GM21825 (cell line): ENCODE results near the gene MOB3B.

Experiments
- ATAC-seq: cut with Tn5 transposase; IDR thresholded peaks from one replicate; pipeline ENCODE4 v1.9.1; 2021; ENCODE audit warnings: mild to moderate bottlenecking, moderate library complexity; ENCODE audit not compliant: unreplicated experiment

Gene MOB3B

DNA sequence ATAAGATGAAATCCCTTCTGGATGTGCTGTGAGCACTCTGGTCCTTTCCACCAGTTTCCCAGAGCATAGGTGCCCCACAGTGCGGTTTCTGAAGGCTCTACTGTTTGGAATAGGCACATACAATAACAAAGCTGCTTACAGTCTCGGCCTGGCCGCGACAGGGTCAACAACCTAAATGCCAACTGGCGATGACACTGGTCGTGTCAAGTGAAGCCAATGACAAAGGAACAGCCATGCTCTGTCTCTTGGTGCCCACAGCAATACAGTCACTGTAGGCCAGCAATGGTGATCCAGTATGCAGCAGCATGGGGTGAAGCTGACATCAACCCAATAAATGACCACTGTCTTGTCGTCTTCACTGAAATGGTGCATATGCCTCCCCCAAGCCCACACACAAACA lies 184.8 kb downstream of the MOB3B start:
- ATAC-seq = no peak

DNA sequence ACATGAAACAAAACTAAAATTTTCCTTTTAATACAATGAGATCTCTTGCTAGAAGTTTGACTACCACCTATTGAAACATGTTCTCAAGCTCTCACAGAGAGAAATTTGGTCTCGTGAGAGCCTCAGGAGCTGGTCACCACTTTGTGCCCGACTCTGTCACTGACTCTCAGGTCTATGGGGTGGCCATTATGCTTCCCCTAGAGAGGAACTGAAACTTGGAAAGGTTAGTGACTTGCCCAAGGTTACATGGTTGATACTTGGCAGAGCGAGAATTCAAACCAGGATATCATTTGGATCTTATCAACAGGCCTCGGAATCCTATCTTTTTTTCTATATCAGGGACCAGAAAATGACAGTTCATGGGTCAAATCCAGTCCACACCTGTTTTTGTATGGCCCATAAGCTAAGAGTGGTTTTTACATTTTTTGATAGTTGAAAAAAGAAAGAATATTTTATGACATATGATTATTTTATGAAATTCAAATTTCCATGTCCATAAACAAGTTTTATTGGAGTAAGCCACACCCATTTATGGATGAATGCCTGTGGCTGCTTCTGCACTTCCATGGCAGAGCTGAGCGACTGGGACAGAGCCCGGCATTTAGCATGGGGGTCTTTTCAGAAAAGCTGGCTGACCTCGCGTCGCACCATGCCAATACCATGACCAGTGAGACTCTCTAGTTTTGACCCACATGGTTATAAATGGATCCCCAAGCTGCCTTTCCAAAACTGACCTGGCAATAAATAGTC lies 187.9 kb downstream of the MOB3B start:
- ATAC-seq = no peak

DNA sequence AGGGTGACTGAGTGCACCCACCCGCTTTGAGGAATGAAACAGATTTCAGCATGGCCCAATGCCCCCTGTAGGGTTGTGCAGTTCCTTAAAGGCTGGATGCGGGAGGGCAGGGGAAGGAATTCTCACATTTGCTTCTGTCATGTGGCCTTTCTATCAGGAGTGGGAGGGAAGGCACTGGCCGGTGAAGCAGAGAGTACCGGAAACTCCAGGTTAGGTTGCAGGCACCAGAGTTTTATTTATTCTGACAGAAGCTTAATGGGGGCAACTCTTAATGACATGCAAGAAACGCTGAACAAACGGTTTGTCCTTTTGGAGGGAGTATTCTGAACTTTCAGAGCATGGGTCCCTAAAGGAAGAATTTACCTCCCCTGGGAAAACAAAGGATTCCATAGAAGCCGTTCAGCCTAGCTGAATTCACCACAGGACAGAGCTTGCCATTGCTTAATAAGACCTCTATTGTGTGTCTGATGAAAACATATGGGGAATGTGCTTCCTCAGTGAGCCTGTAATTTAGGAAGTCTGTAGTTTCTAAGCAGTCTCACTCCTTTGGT lies 188.6 kb downstream of the MOB3B start:
- no peak for ATAC-seq

DNA sequence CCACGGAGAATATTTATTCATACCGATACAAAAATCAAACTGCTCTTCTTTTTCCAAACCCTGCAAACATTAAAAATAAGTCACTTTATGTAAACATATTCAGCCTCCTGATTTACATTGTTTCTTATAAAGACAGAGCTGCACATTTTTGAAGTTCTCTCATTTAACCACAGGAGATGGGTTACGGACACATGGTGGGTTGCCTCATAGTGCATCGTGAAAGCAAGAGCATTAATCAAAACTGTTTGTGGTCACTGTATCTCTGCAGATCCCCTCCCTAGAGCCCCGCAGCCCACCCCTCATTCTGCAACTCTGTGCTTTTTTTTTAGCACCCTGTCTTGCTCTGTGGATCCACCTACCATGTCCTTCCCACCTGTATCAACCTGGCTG lies 189.3 kb downstream of the MOB3B start:
- no peak for ATAC-seq

DNA sequence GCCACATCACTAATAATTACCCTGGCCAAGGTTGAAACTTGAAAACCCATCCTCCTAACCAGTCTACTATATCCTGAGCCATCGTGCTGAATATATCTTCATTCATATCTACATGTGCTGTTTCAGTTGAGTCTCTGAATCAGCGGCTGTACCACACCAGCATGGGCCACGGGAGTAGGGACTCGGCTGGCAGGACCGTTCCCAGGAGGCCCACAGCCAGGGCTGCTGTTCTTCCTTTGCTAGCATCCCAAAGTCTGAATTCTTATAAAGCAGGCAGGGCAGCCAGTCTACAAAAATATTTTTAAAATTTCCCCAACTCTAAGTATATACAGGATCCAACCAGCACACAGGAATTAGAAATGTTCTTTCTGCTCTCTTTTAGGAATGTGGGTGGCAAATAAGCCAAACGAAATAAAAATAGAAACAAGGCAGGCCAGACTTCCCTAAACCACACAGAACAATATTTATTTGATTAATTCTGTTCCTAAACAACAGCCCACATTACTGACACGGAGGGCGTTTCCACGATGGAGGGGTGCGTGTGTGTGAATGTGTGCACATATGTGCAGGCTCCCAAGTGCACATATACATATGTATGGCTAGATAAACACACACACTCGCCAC lies 189.8 kb downstream of the MOB3B start:
- ATAC-seq = no peak

DNA sequence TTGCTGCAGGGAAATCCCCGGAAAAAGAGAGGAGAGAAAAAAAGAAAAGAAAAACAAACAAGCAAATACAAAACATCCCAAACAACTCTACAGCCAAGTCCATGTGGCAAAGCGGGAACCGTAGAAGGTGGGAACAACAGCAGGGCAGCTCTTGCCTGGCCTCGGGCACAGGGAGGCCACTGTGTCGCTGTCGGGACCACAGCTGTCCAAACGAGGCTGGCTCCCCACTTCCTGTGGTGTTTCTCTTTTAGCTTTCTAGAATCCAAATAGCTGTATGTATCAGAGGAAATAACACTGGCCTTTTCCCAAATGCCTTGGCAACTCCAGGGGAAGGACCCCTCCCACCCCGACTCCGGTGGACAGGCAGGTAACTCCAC lies 191.1 kb downstream of the MOB3B start:
- ATAC-seq = no peak

DNA sequence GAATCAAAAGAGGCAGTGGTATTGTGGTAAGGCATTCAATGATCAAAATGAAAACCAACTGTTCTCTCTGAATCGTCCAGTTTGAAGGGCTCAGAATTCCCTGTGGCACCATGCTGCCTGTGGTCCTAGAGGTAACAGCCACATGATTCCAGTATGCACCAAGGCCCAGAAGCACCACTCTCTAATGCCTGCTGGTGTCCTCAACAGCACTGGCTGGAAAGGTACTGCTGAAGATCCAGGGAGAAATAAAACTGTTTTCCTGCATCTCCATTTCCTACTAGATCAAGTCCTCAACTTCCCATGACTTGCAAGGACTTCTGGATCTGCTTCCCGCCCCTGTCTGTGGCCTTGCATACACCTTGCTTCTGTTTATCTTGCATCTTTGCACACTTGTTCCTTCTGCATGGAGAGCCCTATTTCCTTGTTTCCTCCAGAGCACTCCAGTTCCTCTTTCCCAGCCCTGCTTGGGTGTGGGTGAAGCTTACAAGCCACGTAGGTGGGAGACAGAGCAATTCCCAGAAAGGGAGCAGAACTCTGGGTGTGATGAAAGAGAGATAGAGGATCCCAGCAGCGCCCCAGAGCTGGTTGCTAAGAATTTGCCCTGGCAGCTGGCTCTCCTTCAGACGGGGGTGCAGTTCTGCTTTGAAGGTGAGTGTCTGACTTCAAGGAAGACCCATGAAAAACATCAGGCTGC lies 191.6 kb downstream of the MOB3B start:
- ATAC-seq = no peak

DNA sequence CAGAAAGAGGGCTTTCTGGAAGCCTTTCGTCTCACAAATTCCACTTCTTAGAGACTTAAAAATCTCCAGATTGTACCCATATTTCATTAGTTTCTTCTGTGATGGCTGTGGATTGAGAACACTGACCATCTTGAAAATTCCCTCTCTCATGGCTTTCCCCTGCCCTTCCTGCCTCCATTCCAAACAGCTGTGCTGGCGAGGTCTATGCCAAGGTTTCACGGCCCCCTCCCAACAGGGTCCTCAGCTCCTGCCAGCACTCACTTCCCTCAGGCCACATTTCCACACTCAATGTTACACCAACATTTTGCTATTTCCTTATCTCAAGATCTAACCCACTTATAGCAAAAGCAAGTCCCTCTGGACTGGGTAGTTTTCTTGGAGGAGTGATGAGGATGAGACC lies 192.4 kb downstream of the MOB3B start:
- no peak for ATAC-seq

DNA sequence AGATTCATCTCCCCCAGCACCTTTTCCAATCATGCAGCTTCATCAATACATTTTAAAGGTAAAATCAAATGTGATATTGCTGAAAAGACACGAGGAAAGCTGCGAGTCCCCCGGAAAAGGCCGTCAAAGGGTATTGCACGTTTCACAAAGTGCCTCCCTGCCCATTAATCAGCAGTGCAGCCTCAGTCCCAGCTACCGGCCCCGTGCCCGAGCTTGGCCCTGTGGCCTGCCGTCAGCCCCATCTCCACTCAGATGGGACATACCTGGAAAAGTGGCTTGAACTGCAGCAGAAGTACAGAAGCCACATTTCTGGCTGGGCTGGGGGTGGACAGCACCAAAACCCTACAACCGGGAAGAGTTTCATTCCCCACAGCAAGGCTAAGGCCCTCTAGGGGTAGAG lies 192.8 kb downstream of the MOB3B start:
- ATAC-seq = no peak

DNA sequence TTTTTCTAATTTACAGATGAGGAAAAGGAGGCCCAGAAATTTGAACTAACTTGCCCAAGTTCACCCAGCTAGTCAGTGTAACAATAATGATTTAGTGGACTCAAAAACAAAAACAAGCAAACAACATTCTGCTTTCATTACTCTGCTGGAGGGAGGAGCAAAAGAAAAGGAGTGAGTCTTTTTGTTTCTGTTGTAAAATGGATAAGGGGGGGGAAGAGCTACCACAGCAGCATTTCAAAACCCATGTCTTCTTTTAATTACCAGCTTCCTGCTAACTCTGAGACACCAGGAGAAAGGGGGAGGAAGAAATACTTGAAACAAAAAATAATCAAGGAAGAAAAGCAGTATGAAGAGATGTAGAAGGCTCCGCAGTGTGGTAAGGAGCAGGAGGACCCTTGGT lies 193.5 kb downstream of the MOB3B start:
- ATAC-seq = no peak

DNA sequence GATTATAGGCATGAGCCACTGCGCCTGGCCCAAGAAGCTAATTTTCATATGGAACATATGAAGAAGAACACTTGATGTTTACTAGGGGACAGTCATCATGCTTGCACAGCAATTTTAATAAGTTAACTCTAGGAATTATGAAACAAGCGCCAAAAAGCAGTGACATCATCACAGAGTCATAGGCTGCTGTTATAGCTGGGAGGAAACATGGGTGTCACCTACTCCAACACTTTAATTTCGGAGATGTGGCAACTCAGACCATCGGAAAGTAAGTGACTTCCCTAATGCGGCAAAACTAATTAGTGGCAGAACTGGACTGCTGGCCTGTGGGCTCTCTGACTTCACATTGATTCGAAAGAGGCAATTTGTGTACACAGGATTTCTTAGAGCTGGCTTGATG lies 194.5 kb downstream of the MOB3B start:
- no peak for ATAC-seq

DNA sequence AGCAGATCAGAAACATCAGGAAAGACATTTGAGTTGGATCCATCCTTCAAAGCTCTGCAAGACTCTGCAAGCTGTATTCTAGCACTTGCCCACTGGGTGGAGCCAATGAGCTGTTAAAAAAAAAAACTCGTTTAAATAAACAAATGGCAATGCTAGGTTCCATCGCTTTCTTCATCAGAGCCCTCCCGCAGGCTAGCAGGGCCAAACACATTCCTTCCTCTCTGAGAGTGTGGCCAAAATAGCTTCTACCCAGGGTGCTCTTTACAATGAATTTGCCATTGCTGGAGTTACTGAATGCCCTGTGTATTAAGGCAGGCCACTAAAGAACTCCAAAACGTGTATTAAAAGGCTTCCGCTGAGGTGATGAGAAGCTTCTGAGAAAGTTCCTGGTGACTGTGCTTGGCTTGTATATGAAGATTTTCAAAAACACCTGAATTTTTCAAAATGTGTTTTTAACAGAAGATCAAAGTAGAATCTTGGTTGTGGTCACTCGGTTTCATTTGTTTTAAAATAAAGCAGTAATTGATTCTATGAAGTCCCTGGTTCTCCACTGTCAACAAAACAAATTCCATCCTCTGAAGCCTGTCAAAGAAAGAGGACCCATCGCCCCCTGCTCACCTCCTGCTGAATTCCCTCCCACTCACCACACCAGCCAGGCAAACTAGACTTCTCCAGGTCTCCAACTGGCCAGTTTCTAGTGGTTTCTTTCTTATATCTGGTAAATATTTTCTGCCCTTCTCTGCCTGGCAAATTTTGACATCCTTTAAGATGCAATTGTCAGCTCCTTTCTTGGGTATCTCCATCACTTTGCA lies 196.2 kb downstream of the MOB3B start:
- peak; percentile 78 for ATAC-seq

DNA sequence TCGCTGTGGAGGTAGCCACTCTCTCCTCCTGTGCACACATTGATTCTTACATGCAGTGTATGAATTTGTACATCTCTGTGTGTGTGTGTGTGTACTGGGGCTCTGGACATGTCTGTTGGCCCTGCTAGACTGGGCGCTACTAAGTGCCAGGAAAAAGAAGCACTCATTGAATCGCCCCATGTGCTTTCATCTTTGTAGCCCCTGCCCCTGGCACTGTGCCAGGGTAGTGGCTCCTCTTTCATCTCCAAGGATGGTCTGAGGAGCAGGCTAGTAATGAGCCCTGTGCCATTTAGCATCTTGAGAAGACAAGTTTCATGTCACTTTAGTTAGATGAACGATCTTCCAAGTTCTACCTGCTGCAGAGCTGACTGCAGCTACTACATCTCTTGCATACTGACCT lies 198.2 kb downstream of the MOB3B start:
- ATAC-seq = no peak

DNA sequence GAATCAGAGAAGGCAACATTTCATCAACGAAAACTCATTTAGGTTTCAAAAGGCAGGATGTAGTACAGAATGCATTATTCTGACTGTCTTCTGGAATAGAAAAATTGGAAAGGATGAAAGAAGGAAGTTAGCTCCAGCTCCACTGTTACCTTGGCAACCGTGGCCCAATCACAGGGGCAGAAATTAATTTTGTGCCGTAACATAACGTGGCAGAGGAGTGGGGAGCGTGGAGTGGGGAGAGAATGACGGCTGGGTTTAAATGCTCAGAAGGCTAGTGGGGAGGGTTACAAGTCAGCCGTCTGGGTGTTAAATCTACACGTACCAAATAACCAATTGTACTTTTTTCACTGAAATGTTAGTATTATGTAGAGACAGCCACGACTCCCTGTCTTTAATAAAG lies 200.3 kb downstream of the MOB3B start:
- no peak for ATAC-seq

DNA sequence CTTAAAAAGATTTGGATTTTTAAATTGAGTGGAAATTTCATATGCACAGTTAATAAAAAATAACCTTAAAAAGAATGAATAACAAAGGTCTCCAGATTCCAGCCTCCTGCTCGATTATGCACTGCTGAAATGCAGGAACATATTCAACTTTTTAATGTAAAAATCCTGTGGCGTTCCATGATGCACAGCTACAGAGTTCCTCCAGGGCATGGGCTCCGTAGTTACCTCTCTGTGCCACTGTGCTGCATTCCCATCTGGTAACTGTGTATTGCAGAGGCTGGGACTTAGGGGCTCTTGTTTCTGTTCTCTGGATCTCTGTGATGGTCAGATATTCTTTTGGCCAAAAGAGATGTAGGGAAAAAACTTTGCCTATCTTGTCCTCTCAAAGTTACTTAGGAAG lies 201.1 kb downstream of the MOB3B start:
- ATAC-seq = no peak

DNA sequence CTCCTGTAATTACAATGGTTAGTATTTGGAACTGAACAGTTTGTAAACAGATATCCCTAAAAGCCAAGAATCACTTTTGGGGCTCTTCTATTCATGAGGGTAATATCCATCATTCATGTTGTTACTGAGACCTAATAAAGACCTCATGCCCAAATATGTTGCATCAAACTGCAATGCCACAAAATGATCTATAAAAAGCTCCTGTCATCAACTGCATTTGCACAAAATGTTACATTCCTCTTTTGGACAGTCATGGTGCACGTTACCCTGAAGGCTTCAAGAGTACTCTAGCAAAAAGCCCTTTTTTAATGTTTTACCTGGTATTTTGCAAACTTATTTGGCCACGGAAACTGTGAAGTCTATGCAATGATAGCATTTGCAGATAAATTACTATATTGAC lies 218.4 kb downstream of the MOB3B start:
- ATAC-seq = no peak

DNA sequence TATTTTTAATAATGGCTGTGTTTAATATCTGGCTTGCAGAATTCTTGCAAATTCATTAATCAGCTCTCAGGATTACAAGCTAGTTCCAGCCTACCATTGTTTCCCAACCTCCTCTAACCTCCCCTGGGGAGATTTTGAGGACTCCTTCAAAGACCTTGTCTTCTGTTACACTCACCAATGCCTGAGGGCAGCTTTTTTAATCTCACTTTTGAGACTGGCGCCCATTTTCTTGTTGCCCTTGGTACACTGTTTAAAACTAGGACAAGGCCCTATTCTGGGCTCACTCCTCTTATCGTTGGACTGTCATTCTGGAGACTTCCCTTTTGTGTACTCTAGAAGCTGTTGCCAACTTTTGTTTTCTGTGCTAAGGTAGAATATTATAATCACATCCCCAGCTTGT lies 219.0 kb downstream of the MOB3B start:
- ATAC-seq = no peak

DNA sequence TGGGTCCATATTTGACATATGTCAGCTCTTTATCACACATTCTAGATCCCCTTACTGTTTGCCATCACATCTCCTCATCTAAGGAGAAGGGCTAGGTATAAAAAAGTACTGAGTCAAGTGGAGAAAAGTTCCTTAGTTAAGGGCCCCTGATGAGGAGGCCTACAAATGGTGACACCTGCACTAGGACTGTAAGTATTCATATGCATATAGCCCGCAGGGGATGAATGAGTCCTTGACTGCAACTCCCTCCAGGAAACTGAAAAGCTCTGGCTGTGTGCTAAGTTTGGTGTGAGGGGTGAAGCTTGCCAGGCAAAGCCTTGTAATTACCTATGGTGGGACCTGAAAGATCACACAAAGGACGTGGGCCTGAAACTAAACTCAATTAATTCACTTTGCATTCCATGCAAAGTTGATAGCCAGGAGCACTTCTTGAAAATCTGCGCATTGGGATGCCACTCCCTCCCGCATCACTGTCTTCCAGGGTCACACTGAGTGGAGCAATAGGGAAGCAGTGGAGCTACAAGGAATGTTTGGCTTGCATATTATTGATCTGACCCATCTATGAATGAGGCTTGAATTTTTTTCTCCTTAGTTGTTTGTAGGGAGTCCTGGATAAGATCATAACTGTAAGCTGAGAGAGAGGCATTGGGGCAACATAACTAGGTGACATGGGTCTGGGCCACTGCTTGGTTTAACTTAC lies 220.8 kb downstream of the MOB3B start:
- no peak for ATAC-seq

DNA sequence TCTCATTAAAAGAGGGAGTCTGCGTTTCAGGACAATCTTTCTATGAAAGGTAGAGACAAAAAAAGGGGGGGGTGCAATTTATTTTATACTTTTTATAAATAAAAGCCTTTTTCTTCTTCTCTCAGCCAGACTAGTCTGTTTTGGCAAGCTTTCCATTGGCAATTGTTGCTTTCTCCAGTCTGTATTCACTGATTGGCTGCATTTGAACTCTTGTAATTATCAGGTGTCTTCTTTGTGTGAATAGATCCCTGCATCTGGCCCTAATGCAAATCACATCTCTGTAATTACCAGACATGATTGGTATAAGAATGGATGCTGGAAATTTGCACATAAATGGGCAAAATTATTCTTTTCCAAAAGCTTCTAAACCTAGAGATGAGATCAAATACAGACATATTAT lies 225.1 kb downstream of the MOB3B start:
- ATAC-seq = no peak

DNA sequence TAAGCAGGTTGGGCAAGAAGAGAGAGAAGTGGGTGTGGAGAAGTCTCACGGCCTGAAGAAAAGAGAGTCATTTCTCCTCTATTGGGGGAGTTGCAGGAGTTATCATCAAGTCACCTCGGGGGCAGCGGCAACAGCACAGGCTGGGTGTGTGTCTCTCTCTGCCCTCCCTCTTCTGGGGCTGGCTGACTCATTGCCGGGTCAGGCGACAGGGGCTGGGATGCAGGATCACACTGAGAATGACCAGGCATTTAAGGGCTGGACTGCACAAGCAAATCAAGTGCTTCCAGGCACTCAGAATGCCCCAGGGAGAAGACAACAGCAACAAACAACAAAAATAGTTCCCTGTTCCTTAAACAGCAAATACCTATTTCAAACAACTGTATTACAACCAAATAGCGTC lies 226.4 kb downstream of the MOB3B start:
- ATAC-seq = no peak

DNA sequence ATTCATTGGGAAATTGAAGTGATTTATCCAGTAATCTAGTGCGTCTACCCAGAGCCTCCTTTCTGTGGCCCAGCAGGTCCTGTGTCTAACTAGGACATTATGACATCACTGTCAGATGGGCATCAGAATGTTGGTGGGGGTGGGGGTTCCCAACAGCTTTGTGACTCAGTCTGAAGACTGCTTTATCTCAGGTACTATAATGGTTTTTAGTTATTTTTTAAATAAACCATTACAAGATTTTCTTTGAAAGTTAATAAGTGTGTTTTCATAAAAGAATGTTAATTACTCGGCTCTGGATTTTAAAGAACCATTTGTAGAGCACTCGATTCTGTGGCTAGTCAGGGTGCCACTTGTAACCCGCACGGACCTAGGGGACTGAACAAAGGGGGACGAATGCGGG lies 232.6 kb downstream of the MOB3B start, which contains the start of gene EQTN:
EQTN (minus strand) TSS at position 101 of the 400 bp plus-strand sequence; CDS start at position 6, 95 bp downstream.
- no peak for ATAC-seq
